IPS-NIHi7 (cell line): ENCODE results near the gene TARBP2.

Experiments
- DNase-seq: peaks from one replicate; pipeline ENCODE4 v3.0.0; 2012; ENCODE audit warnings: mixed read lengths; ENCODE audit errors: extremely low spot score

The TARBP2 gene

DNA sequence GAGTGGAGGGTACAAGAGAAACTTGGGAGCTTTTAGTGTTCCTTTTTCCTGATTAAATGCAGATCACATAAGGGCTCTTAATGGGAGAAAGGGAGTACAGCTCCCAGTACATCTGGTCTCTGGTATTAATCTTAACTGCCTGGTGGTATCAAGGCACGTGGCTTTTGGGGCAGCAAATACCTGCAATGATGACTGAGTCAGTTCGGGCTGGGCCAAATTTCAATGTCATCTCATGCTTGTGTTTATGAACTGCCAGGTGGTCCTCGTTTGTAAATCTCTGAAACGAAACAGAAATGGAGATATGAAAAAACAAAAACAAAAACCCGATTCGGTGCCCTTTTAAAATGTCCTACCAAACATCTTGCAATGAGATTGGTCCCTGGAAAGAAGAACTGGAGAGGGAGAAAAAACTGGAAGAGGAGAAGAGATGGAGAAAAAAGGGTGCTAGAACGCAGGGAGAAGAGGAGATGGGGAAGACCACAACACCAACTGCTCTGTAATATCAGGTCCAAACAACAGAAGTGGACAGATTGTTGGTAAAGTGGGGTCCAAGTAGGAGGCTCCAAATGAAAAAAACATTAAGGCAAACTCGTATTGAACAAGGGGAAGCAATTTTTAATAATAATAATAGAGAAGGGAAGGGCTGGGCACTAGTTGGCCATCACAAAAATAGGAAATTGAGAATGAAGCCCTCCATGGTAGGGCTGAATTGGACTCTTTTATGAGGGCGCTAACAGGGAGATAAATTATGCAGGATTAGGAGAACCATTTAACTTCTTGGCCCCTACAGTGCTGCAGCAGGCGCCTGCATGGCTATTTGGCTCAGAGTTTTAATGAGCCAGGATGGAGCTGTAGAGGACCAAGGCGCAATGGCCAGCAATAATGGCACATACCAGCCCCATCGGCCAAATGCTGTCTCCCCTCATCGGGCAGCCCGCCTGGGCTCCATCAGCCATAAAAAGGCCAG is 51.6 kb downstream of the TARBP2 start:
- DNase-seq, result no peak
